Lower leg skin (tissue), 3 donors: Measurements from ENCODE around the gene PITPNM3.

Source experiments
- POLR2A ChIP-seq, 2 donors: fragments of 450-650 bp; IDR thresholded peaks; one replicate each; pipeline ENCODE4 v1.6.1; 2016 to 2017; ENCODE audit warnings: antibody characterized with exemption in 2 of 2, mild to moderate bottlenecking in 1 of 2, moderate library complexity in 1 of 2
- TF ChIP-seq, protein P1 (sequence below), 3 donors: fragments of 450-650 bp; IDR thresholded peaks; one replicate each; pipeline ENCODE4 v1.5.1; 2016; ENCODE audit warnings: antibody characterized with exemption in 3 of 3, mild to moderate bottlenecking in 3 of 3, moderate library complexity in 2 of 3

DNA sequence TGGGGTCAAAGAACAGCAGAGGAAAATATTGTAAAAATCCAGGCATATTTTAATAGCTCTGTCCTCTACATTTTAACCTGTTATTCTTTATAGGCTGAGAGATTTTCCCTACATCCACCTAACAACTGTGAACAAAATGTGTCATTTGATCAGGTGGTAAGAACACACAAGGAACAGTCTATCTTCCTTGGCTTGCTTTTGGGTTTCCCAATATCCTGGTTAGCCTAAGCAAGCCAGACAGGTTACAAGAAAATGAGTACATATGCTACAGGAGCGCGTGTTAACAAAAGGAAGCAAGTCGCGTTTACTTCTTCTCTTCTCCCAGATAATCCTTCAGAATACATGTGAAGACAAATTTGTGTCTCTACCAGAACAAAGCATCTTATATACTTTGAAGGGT is 31.0 kb upstream of the PITPNM3 start:
- TF ChIP-seq, protein P1, sequence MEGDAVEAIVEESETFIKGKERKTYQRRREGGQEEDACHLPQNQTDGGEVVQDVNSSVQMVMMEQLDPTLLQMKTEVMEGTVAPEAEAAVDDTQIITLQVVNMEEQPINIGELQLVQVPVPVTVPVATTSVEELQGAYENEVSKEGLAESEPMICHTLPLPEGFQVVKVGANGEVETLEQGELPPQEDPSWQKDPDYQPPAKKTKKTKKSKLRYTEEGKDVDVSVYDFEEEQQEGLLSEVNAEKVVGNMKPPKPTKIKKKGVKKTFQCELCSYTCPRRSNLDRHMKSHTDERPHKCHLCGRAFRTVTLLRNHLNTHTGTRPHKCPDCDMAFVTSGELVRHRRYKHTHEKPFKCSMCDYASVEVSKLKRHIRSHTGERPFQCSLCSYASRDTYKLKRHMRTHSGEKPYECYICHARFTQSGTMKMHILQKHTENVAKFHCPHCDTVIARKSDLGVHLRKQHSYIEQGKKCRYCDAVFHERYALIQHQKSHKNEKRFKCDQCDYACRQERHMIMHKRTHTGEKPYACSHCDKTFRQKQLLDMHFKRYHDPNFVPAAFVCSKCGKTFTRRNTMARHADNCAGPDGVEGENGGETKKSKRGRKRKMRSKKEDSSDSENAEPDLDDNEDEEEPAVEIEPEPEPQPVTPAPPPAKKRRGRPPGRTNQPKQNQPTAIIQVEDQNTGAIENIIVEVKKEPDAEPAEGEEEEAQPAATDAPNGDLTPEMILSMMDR (IDR thresholded peaks at IDR 0.05), result no peak
- TF ChIP-seq POLR2A (IDR thresholded peaks at IDR 0.05), result no peak
